ELF-1 (cell line): Measurements from ENCODE around the gene GAB2.
"Not testable (repeated sequence)": the region's sequence is repeated elsewhere in the genome, so short reads cannot be mapped to it uniquely, and the experiment has no call there.

Experiments
- DNase-seq: peaks from one replicate; pipeline ENCODE4 v3.0.0-alpha.2; 2016; ENCODE audit warnings: low read depth, low spot score

Gene GAB2

DNA sequence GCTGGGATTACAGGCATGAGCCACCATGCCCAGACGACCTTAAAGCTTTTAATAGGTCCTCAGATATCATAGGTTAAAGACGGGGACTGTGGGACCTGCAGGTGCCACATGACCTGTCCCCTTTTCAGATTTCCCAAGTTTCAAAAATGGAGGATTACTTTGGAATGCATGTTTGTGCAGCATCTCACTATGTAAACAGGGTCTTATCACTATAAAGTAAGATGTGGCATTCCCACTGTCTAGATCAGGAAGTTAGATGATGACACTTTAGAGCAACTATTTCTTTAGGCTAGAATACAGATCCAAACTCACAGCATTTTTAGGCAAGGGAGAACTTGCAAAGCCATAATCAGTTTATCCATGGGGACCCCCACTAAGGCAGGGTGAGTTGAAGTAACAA lies 136.1 kb downstream of the GAB2 start:
- DNase-seq: no peak

DNA sequence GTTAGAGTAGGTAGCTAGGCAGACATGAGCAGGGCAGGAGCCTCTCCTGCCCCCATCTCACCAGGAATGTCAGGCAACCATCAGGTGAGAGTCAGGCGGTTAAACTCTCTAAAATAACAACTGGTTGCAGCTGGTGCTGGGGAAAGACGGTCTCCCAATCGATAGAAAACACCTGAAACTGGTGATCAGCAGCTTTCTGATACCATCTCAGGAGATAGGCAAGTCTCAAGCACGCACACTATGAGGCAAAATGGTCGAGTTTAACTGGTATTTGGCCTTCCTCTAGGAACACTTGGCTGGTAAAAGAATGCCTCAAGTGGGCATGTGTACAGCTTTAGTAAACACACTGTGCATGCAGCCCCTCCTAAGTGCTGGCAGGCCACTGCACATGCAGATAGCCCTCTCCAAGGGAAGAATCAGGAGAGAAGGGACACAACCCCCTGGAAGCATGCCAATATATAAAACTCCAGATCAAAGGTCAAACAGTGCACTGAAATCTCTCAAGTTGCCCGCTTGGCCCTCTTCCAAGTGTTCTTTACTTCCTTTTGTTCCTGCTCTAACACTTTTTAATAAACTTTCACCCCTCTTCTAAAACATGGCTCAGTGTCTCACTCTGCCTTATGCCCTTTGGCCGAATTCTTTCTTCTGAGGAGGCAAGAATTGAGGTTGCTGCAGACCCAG lies 140.2 kb downstream of the GAB2 start:
- no peak for DNase-seq

DNA sequence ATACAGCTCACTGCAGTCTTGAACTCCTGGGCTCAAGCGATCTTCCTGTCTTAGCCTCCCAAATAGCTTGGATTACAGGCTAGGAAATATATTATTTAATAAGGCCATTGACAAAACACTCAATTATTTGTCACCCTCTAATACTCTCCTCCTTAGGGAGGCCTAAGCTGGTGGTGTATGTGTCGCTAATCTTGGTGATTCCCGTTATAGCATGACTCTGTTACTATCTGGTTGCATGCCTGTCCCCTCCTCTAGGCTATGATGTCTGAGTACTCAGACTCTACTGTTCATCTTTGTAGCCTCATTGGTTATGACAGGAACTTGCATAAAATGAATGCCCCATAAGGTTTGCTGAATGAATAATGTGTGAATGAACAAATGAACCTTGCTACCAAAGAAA lies 141.3 kb downstream of the GAB2 start:
- no peak for DNase-seq

DNA sequence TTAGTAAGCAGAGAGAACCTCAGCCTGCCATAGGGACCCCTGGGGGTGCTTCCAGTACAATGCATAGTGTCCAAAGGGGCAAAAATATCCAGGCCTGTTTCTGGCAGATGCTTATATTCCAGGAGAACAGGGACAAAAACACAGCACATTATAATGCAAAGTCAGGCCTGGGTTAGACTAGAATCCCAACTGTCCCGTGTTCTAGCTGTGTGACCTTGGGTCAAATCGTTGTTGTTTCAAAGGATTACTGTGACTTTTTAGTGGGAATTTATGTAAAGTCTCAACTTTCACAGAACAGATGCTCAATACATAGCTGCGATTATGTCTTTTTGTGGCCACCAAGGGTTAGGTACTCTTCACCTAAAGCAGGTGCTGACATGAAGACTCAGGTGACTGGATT lies 142.9 kb downstream of the GAB2 start:
- DNase-seq: no peak

DNA sequence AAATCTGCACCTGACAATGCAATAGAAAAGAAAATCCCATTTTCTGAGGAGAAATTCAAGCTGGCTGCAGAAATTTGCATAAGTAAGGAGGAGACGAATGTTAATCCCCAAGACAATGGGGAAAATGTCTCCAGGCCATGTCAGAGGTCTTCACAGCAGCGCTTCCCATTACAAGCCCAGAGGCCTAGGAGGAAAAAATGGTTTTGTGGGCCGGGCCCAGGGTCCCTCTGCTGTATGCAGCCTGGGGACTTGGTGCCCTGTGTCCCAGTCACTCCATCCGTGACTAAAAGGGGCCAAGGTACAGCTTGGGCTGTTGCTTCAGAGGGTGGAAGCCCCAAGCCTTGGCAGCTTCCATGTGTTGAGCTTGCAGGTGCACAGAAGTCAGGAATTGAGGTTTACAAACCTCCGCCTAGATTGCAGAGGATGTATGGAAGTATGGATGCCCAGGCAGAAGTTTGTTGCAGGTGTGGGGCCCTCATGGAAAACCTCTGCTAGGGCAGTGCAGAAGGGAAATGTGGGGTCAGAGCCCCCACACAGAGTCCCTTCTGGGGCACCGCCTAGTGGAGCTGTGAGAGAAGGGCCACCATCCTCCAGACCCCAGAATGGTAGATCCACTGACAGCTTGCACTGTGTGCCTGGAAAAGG lies 144.9 kb downstream of the GAB2 start:
- not testable (repeated sequence) for DNase-seq

DNA sequence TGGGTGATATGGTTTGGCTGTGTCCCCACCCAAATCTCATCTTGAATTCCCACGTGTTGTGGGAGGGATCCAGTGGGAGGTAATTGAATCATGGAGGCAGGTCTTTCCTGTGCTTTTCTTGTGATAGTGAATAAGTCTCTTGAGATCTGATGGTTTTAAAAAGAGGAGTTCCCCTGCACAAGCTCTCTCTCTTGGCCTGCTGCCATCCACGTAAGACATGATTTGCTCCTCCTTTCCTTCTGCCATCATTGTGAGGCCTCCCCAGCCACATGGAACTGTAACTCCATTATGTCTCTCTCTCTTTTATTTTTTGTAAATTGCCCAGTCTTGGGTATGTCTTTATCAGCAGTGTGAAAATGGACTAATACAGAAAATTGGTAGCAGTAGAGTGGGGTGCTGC lies 145.8 kb downstream of the GAB2 start:
- not testable (repeated sequence) for DNase-seq

DNA sequence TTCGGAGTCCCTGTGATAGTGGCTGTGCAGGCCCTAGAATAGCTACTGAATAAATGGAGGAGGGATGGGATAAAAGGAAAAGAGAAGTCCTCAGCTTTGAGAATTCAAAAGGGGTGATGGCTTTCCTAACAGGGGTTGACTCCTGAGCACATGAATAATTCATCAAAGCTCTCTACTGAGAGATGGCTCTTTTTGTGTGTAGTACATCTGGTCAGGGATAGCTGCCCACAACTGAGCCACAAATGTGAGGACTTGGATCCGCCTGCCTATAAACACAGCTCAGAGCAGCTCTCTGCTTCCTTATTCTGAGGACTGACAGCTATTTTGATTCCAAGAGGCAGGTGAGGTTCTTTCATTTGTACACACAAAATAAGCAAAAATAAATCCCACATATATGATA lies 146.6 kb downstream of the GAB2 start:
- no peak for DNase-seq

DNA sequence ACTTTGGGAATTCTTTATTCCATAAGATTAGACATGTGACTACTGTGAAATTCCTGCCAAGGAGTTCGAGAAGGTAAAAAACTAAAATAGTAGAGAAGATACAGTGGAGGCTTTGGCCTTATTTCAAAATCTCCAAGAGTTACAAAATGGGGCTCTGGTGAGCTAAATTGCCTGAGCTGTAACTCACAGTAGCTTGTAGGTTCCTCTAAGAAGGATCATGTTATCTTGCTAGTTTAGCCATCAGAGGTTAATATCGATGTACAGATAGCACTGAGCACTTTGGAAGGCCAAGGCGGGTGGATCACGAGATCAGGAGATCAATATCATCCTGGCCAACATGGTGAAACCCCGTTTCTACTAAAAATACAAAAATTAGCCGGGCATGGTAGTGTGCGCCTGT lies 147.8 kb downstream of the GAB2 start:
- no peak for DNase-seq

DNA sequence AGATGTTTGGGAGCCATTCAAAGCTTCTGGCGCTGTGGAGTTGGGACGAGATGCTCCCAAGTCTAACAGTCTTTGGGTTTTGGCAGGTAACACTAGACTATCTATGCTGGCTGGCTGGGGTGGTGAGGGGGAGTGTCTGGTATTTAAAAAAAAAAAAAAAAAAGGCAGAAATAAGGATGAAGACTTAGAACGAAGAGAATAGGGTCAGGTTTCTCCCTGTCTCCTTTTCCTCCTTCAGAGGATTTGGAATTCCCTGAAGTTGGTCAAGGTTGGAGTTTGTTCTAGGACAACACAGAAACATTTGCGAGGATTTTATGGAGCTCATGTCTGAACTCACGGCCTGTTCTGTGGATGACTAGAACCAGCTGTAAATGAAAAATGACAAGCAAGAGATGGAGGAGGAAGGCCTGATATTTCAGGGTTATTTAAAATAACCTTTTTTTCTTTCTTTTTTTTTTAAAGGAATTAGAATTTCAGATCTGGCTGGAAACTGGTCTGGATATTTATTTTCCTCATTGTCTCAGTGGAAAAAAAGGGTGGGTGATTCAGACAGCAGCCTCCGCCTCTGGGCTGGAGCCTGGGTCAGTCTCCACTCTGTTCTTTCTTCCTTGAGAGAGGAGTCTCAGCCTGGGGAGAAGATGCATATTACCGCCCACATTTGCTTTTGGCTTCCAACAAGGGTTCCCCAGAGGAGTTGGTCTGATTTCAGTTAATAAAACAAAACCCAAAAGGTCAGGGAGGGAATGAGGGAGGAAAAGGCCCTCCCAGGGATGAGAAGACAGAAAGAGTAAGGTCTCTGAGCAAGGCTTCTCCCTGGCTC lies 148.8 kb downstream of the GAB2 start:
- DNase-seq: no peak

DNA sequence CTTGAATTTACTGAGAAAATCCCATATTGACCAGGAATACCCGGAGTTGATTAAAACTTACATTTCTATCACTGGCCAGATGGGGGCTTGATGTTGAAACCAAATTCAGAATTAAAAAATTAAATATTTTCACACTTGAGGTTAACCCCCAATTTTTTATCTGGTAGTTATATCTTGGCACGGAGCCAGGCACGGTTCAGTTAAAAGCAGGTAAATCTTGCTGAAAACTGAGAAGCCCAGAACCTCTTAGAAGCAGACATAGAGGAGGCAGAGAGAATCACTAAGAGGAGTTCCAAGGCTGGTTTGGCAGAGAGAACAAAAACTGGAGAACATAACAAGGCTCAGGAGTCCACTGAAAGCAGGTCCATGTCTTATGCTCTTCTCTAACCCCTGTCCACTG lies 151.2 kb downstream of the GAB2 start:
- DNase-seq: no peak

DNA sequence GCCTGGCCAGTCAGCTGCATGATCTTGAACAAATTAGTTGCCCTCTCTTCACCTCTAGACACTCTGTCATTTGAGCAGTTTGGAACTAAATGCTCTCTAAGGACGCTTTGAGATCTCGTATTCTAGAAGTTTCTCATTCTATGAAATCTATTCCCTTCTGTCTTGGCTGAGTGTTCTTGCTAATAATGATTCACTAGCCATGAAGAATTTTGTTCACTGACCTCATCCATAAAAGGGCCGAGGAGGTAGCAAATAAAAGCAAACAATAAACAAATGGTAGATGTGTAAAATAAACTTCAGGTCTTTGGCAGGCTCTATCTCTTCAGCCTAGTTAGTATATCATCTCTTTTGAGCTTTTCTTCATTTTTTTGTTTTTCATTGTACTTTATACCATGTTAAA lies 152.3 kb downstream of the GAB2 start:
- no peak for DNase-seq

DNA sequence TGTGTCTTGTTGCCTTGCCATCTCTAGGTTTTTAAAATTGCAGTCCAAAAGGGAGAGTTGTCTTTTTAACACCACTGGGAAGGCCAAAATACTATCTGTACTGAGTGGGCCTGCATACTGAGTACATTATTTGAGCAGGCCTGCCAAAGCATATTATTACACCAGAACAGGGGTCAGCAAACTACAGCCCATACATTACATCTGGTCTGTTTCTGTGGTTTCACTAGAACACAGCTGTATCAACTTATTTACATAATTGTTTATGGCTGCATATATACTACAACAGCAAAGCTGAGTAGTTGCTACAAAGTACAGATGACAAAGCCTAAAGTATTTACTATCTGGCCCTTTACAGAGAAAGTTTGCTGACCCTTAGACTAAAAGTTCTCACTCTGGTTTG lies 154.9 kb downstream of the GAB2 start:
- no peak for DNase-seq

DNA sequence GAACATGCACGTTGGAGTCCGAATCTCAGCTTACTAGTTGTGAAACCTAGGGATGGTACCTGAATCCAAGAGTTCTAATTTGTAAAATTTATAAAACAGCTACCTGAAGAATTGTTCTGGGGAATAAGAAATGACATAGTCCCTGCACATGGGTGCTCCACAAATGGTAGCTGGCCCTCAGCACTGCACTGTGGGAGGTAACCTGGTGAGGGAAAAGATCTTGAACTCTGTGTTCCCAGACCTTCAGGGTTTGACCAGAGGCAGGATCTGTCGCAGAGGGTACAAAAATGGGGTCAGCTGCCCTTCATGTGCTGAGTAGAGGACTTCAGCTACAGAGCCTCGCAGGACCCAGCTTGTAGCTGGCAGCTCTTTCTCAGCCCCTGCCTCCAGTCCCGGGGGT lies 155.4 kb downstream of the GAB2 start:
- no peak for DNase-seq

DNA sequence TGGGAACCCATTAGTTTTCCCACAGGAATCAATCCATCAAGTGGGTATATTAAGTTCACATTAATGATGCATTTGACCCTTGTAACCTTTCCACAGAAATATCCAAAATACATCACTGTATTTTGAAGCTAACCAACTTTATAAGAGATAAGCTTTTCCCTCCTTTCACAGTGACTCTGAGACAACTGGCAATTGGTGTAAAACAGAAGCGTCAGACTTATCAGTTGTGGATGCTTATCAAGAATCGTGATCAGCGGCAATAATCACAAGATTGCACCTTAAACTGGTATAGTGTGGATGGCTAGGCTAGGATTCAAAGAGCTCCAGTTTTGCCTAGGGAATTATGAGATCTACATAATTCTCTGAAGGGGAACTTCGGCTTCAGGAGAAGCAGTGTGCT lies 155.8 kb downstream of the GAB2 start:
- DNase-seq: no peak

DNA sequence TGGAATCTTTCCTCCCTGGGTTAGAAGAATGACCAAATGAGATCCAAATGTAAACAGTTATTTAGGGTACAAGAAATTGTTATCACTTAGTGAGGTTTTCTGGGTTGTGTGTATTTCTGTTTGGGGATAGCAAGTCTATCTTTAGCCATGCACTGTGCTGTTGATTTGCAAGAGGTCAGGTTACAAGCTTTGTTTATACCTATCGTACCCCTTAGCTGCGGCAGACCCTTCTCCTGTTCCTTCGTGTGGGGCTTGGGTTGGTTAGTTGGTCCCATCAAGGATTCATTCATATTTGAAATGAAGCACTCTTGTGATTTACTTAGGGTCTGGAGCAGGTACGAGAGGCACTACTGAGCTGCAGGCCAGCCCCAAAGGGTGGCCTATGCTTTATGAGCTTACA lies 156.3 kb downstream of the GAB2 start:
- peak; percentile 11 for DNase-seq

DNA sequence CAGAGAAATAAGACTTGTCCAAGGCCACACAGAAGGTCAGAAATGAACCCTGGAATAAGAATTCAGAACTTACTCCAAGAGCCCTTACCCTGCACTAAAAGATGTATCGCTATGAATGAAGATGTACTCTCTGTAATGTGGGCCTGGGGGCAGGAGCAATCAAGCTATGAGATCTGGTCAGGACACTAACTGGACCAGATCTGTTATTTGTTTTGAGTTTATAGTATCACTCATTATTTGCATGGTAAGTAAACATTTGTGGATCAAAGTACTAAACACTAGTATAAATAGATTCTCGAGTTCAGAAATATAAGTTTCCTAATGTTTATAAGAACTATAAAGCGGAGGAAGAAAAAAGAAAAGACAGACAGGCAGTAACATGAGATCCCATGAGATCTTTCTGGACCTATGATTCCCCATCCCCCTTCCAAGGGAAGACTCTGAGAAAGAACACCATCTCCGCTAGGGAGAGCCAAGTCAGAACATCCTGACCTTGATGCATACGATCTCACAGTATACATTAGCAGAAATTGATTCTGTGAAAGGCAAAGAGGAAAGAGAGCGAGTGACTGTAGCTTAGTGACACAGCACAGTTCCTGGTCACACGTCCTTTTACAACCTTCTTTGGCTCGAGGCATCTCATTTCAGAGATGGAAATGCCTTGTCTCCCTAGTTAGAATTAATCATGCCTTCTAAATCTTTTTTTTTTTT lies 157.7 kb downstream of the GAB2 start:
- DNase-seq: no peak

DNA sequence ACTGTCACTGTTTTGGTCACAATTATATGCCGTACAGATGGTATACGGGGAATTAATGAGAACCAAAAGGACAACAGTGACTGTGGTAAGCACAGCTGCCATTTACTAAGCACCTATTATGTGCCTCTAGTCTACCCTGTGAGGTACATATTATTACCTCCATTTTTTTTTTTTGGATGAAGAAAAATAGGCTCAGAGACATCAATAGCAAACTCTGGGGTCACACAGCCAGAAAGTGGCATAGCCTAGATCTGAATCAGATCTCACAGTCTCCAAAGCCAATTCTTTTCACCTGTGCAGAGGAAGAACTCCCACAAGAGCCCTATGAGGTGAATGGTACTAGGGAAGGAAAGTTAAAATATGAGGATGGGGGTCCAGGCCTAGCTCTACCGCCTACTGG lies 160.0 kb downstream of the GAB2 start:
- no peak for DNase-seq

DNA sequence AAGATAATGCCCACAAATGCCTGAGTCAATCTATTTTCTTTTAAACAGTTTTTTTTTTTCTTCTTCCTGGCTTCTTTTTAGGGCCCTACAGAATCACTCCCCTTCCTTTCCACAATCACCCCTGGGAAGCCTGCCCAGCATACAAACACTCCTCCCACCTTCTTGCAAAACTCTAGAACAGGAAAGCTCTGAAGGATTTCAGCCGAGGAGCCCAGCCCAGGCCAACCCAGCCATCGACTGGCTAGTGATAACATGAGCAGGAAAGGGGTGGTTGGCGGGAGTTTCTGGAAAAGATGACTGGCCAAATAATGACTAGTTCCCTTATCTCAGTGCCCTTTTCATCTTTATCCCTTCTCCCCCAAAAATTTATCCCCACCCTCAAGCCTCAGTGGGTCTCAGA lies 160.7 kb downstream of the GAB2 start:
- DNase-seq: no peak

DNA sequence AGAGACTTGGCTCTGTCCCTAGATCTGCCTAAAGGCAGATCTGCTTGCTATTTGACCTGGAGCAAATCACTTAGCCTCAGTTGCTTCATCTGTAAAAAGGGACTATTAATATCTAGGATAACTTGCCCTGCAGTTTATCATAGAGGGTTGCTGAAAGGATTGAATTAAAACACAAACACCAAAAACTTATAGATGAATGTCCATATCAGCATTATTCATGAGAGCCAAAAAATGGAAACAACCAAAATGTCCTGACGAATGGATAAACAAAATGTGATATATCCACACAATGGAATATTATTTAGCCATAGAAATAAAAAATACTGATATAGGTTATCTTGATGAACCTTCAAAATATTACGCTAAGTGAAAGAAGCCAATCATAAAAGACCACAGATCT lies 161.7 kb downstream of the GAB2 start:
- DNase-seq: no peak

DNA sequence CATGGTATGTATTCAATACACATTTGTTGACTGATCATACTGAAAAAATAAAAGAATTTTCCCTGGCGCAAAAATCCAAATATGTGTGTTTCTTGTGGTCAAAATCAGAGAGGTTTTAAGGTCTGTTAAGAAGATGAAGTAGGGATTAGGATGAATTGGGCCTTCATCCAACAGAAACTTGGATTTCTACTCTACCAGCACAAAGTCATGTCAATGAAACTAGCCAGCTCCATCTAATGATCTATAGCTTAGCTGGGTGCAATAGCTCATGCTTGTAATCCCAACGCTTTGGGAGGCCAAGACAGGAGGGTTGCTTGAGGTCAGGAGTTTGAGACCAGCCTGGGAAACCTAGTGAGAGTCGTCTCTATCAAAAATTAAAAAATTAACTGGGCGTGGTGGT lies 163.4 kb downstream of the GAB2 start:
- no peak for DNase-seq

DNA sequence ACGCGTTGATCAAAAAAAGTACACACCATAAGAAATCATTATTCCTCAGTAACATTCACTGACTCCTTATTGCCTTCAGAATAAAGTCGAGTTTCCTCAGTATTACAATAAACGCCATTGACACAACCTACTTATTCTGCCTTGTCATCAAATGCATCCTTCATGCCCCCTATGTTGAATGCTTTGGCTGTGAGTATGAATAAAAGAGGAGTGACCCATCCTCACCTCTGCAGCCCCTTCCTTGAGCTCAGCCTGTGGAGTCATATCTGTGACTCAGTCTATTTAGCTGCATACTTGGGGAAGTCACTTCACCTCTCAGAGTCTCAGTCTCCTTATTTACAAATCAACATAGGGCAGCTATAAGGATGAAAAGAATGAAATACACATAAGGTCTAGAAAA lies 163.8 kb downstream of the GAB2 start:
- no peak for DNase-seq

DNA sequence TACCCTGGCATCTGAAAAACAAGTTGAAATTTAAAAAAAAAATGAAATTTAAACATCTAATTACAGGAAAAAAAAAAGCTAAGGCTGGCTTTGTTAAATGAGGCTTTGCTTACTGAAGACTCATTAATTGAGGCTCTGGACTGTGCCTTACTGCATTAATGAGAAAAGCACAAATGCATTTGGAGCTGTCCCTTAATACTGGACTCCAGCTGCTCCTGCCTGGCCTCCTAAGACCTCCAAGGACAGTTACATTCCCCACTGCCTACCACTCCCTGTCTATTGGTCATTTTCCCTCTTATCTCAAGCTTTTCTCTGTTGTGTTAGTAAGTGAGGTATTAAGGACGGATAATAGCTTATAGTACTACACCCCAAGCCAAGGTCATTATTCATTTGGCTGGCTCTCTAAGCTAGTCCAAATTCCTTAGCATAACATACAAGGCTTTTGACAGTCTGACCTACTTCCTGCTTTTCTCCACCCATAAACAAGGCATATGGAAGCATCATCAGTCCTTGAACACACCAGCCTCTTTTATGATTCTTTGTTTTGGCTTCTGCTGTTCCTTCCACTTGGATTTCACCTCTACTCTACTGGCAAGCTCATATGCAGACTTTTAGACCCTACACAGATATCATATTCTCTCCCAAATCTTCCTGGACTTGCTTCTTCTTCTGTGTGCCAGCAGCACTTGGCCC lies 166.4 kb downstream of the GAB2 start:
- no peak for DNase-seq
